GM12878 (cell line): ENCODE measurements around the gene CREB3L1. TPM values are rescaled to one million over a fixed set of nuclear protein-coding genes. Genes with fewer than 3 reads are reported as not detected.

ENCODE experiments used
- ATAC-seq: fragments of 200-7000 bp; cut with Tn5 transposase; 3 replicates; pipeline ENCODE4 v1.9.1; 2020; ENCODE audit warnings: mild to moderate bottlenecking, moderate library complexity
- BruUV-seq: library from RNA; stranded (reverse); fragments of 400-500 nt; replicated peaks from 2 replicates; lab custom pipeline; 2021; lab: Mats Ljungman, UMichigan
- CTCF ChIA-PET: fragments of 300-600 bp; sonication (Branson Sonifier 250); formaldehyde crosslinking; extraction: SDS; loops from one replicate; lab custom pipeline; 2021; ENCODE audit warnings: inconsistent platforms; lab: Yijun Ruan, JAX
- POLR2A ChIA-PET: fragments of 350-600 bp; formaldehyde crosslinking; extraction: SDS; loops from one replicate; lab custom pipeline; 2021; ENCODE audit warnings: inconsistent platforms; lab: Charles Lee
- RAD21 ChIA-PET: fragments of 300-600 bp; sonication (Branson Sonifier 250); formaldehyde crosslinking; loops from one replicate; lab custom pipeline; 2023; ENCODE audit warnings: antibody characterized with exemption; ENCODE audit not compliant: unreplicated experiment; lab: Charles Lee
- SMC1A ChIA-PET: fragments of 300-600 bp; sonication (Branson Sonifier 250); formaldehyde crosslinking; loops from one replicate; lab custom pipeline; 2023; ENCODE audit not compliant: unreplicated experiment, uncharacterized antibody; lab: Charles Lee
- DNase-seq: peaks from one replicate; pipeline ENCODE4 v3.0.0-alpha.2; 2011; ENCODE audit warnings: low read depth, low spot score
- FAIRE-seq: peaks from 3 replicates; lab custom pipeline; 2011; peaks lifted over from hg19 to GRCh38; lab: Jason Lieb, UNC
- H2AFZ ChIP-seq: 2 replicates; pipeline ENCODE4 v1.6.0; 2011; ENCODE audit warnings: low read depth, low read length, control low read depth; ENCODE audit not compliant: control insufficient read depth
- H3K27ac ChIP-seq: 2 replicates; pipeline ENCODE4 v1.5.1; 2011; ENCODE audit warnings: control low read depth; ENCODE audit not compliant: control insufficient read depth, insufficient read depth
- H3K27me3 ChIP-seq, 2 experiments: replicated peaks in 1 of 2; 2 replicates each; pipeline versions ENCODE4 v1.6.0 to v1.6.1; 2011; ENCODE audit warnings: low read length in 1 of 2; ENCODE audit not compliant: control insufficient read depth in 2 of 2, insufficient read depth in 2 of 2
- H3K36me3 ChIP-seq, 2 experiments: 2 replicates each; pipeline ENCODE4 v1.5.1; 2011; ENCODE audit warnings: low read length in 1 of 2; ENCODE audit not compliant: control insufficient read depth in 2 of 2, insufficient read depth in 2 of 2
- H3K4me1 ChIP-seq: 2 replicates; pipeline ENCODE4 v1.6.1; 2011; ENCODE audit warnings: mild to moderate bottlenecking, low read length, moderate library complexity, mixed read lengths; ENCODE audit not compliant: control insufficient read depth, insufficient read depth
- H3K4me2 ChIP-seq: 2 replicates; pipeline ENCODE4 v1.6.0; 2011; ENCODE audit warnings: control low read depth; ENCODE audit not compliant: control insufficient read depth, insufficient read depth
- H3K4me3 ChIP-seq: fragments of 200-600 bp; sonication (generic); 2 replicates; pipeline ENCODE4 v1.5.1; 2016
- H3K79me2 ChIP-seq: 2 replicates; pipeline ENCODE4 v1.6.0; 2011; ENCODE audit warnings: low read length; ENCODE audit not compliant: control insufficient read depth, insufficient read depth
- H3K9ac ChIP-seq: 2 replicates; pipeline ENCODE4 v1.8.0; 2011; ENCODE audit warnings: low read length, control low read depth, mixed read lengths; ENCODE audit not compliant: control insufficient read depth, insufficient read depth
- H3K9me3 ChIP-seq: replicated peaks from 3 replicates; pipeline ENCODE4 v1.5.1; 2011; ENCODE audit warnings: mild to moderate bottlenecking, low read length; ENCODE audit not compliant: control insufficient read depth, insufficient read depth
- H4K20me1 ChIP-seq: 2 replicates; pipeline ENCODE4 v1.6.0; 2011; ENCODE audit not compliant: control insufficient read depth, insufficient read depth
- NFYB ChIP-seq: IDR thresholded peaks from 2 replicates; pipeline ENCODE4 v1.6.1; 2011; ENCODE audit warnings: low read depth, mild to moderate bottlenecking, low read length, improper control_type of control experiment, moderate library complexity; ENCODE audit not compliant: insufficient read depth
- PKNOX1 ChIP-seq: fragments of 450-650 bp; IDR thresholded peaks from 2 replicates; pipeline ENCODE4 v1.6.1; 2016; ENCODE audit warnings: mild to moderate bottlenecking
- POLR2A ChIP-seq: IDR thresholded peaks from 2 replicates; pipeline ENCODE4 v1.6.1; 2011; ENCODE audit warnings: low read depth, mild to moderate bottlenecking, low read length
- STAT1 ChIP-seq: fragments of 450-650 bp; conservative IDR thresholded peaks from 2 replicates; pipeline ENCODE4 v1.6.1; 2014; ENCODE audit warnings: antibody characterized with exemption, mild to moderate bottlenecking
- WGBS: methylation state at CpG from one replicate; pipeline ENCODE4 v1.1.6; 2016; ENCODE audit warnings: low lambda C conversion rate; ENCODE audit not compliant: insufficient replicate concordance, insufficient coverage; ENCODE audit errors: missing lambda C conversion rate; 5-methylcytosine and 5-hydroxymethylcytosine counted together
- in situ Hi-C: fragments of 300-500 bp; cut with MboI; formaldehyde crosslinking; loops from 9 replicates; pipeline ENCODE4 v1.14.3; 2018; ENCODE audit warnings: mixed read lengths
- intact Hi-C: fragments of 100-400 bp; cut with micrococcal nuclease; formaldehyde crosslinking; loops from one replicate; pipeline ENCODE4 v1.14.2; 2022; ENCODE audit not compliant: unreplicated experiment
- polyA plus RNA-seq, 11 experiments: library from polyadenylated mRNA; depleted of rRNA in 4 of 11; unstranded in 6 of 11; stranded (reverse) in 5 of 11; fragments of >200 nt; fragmentation: Nextera tagmentation in 4 of 11; fragmentation: Illumina TruSeq in 1 of 11; extraction: Ambion mirVana in 4 of 11; extraction: Trizol in 1 of 11; gene quantifications; 1 replicate in 1 of 11; 2 replicates in 10 of 11; pipeline versions ENCODE4 v1.2.1 to v1.2.3, GENCODE V29; 2011 to 2016; ENCODE audit warnings: inconsistent platforms in 2 of 11, missing spikeins in 2 of 11, low read depth in 1 of 11
- total RNA-seq, 4 experiments: library from RNA; depleted of rRNA in 3 of 4; stranded (reverse); fragments of >200 nt in 3 of 4; fragmentation: Illumina TruSeq in 1 of 4; extraction: Trizol in 1 of 4; gene quantifications; 2 replicates each; pipeline versions ENCODE4 v1.2.1 to v1.2.3, GENCODE V29; 2013 to 2021

Gene CREB3L1
- total and polyA plus RNA-seq, 10 of the 15 experiments (the other 5 are each of a cell fraction or from before 2014, with no cell fraction given): 0.03 to 1.4 (median 0.22) TPM

GRCh38 chr11:46295312-46296058 lies 18.0 kb downstream of the CREB3L1 start:
- POLR2A ChIA-PET: no interaction called here
- ATAC-seq (peak; percentile 74), FAIRE-seq (no peak), DNase-seq (no peak)
- Histone ChIP-seq H3K36me3 (no peaks in the 10 kb centered on the region), H3K27me3 (no peaks in the 10 kb centered on the region; a peak in 2 of 4 replicates), H3K4me3 (peak overlapping the region; percentile 54; the same call in 1 of the 2 replicates), H3K4me2 (peak overlapping the region; percentile 66), H2AFZ (peak overlapping the region; percentile 70), H3K27ac (no peak overlapping the region), H4K20me1 (no peaks in the 10 kb centered on the region), H3K79me2 (no peaks in the 10 kb centered on the region), H3K9me3 (no peaks in the 10 kb centered on the region), H3K4me1 (peaks cover 22% of the 10 kb centered on the region), H3K9ac (no peak overlapping the region)
- BruUV-seq: no TSS peak
- RAD21 ChIA-PET: interaction anchor here (0.7 to 3.1 kb wide), 5 partner anchors 9 to 52 kb away, joined by 3 to 15 read pairs (median 4); no protein-coding TSS in a partner anchor
- intact Hi-C loops (no loop called here), in situ Hi-C loops (no loop called here)
- CTCF ChIA-PET: interaction anchor here (0.7 to 2.4 kb wide), 9 partner anchors 12 to 344 kb away, joined by 3 to 9 read pairs (median 3); partner anchors contain the start of gene CREB3L1
- peak; percentile 76 for TF ChIP-seq NFYB
- no peak for TF ChIP-seq STAT1
- TF ChIP-seq POLR2A: peak; percentile 32; the same call in 1 of the 2 replicates
- TF ChIP-seq PKNOX1: peak; percentile 15; the same call in 1 of the 2 replicates
- SMC1A ChIA-PET: interaction anchor here (0.8 to 1.2 kb wide), 2 partner anchors 9 to 52 kb away, joined by 3 read pairs; no protein-coding TSS in a partner anchor
- 9% methylated on average over 59 of the region's 61 CpGs for WGBS
